ENCODE data around the gene PON2.
A peak's percentile ranks its signal among the peaks of the same experiment; 100 is the strongest.

PON2 gene

GRCh38 chr7:95434557-95435421 lies at the start of gene PON2:
Gene PON2 (minus strand): TSS chr7:95435028. CDS start chr7:95434951, 77 bp downstream.
- DNase-seq (peak; percentile 81), ATAC-seq (replicated peaks) (peak; percentile 99)
- Mint-ChIP-seq H3K9me3 (no peaks in the 10 kb centered on the region), H3K36me3 (peaks cover 0 to 2% of the 10 kb centered on the region in 2 donors), H3K27ac (peak within 1 kb of the TSS; percentile 72), H3K4me1 (peaks cover 15 to 26% of the 10 kb centered on the region in 2 donors), H3K27me3 (no peaks in the 10 kb centered on the region), H3K4me3 (peak within 1 kb of the TSS; percentile 82 to 84)

GRCh38 chr7:95482424-95482823 lies 47.6 kb upstream of the PON2 start:
- H3K36me3 Mint-ChIP-seq, result no peaks in the 10 kb centered on the region
- no peak overlapping the region for H3K4me3 Mint-ChIP-seq
- DNase-seq, result no peak
- ATAC-seq (replicated peaks), result no peak
- no peak overlapping the region for H3K27ac Mint-ChIP-seq
- no peaks in the 10 kb centered on the region for H3K9me3 Mint-ChIP-seq
- peaks cover 8 to 10% of the 10 kb centered on the region in 2 donors for H3K27me3 Mint-ChIP-seq
- peaks cover 6 to 8% of the 10 kb centered on the region in 2 donors for H3K4me1 Mint-ChIP-seq

GRCh38 chr7:95481271-95482165 lies 46.7 kb upstream of the PON2 start:
- Mint-ChIP-seq H3K27me3 (peaks cover 8 to 12% of the 10 kb centered on the region in 2 donors), H3K27ac (no peak overlapping the region), H3K36me3 (no peaks in the 10 kb centered on the region), H3K4me1 (peaks cover 6 to 8% of the 10 kb centered on the region in 2 donors), H3K9me3 (no peaks in the 10 kb centered on the region), H3K4me3 (no peak overlapping the region)
- no peak for DNase-seq
- no peak for ATAC-seq (replicated peaks)

- H3K9me3 Mint-ChIP-seq, result no peaks in the 10 kb centered on the region
- ATAC-seq (replicated peaks) (peak; percentile 63 to 66), DNase-seq (no peak)
- no peaks in the 10 kb centered on the region for H3K36me3 Mint-ChIP-seq
- no peak overlapping the region for H3K4me3 Mint-ChIP-seq
- H3K27ac Mint-ChIP-seq, result no peak overlapping the region
- H3K4me1 Mint-ChIP-seq, result peaks cover 6 to 8% of the 10 kb centered on the region in 2 donors
- H3K27me3 Mint-ChIP-seq, result peaks cover 8 to 9% of the 10 kb centered on the region in 2 donors
Measured at GRCh38 chr7:95479992-95480624, 45.3 kb upstream of the PON2 start.

- H3K27me3 Mint-ChIP-seq, result peaks cover 8% of the 10 kb centered on the region in 2 donors
- H3K4me1 Mint-ChIP-seq, result peaks cover 6 to 8% of the 10 kb centered on the region in 2 donors
- no peak overlapping the region for H3K4me3 Mint-ChIP-seq
- ATAC-seq (replicated peaks), result no peak
- no peak for DNase-seq
- no peaks in the 10 kb centered on the region for H3K9me3 Mint-ChIP-seq
- H3K27ac Mint-ChIP-seq, result no peak overlapping the region
- no peaks in the 10 kb centered on the region for H3K36me3 Mint-ChIP-seq
Measured at GRCh38 chr7:95478272-95479037, 43.6 kb upstream of the PON2 start.

GRCh38 chr7:95476904-95477594 lies 42.2 kb upstream of the PON2 start:
- H3K9me3 Mint-ChIP-seq, result no peaks in the 10 kb centered on the region
- no peaks in the 10 kb centered on the region for H3K36me3 Mint-ChIP-seq
- H3K4me1 Mint-ChIP-seq, result peaks cover 6 to 16% of the 10 kb centered on the region in 2 donors
- DNase-seq (peak; percentile 14), ATAC-seq (replicated peaks) (peak in 1 of 2 donors; percentile 45)
- no peak overlapping the region for H3K4me3 Mint-ChIP-seq
- H3K27ac Mint-ChIP-seq, result no peak overlapping the region
- peaks cover 8% of the 10 kb centered on the region in 2 donors for H3K27me3 Mint-ChIP-seq

- Mint-ChIP-seq H3K27me3 (peaks cover 8% of the 10 kb centered on the region in 2 donors), H3K4me3 (no peak overlapping the region), H3K36me3 (no peaks in the 10 kb centered on the region), H3K27ac (no peak overlapping the region), H3K4me1 (peaks cover 6 to 16% of the 10 kb centered on the region in 2 donors), H3K9me3 (no peaks in the 10 kb centered on the region)
- no peak for DNase-seq
- no peak for ATAC-seq (replicated peaks)
Measured at GRCh38 chr7:95476072-95476847, 41.4 kb upstream of the PON2 start.

GRCh38 chr7:95473276-95473985 lies 38.6 kb upstream of the PON2 start:
- Mint-ChIP-seq H3K9me3 (no peaks in the 10 kb centered on the region), H3K36me3 (no peaks in the 10 kb centered on the region), H3K4me1 (peaks cover 2 to 22% of the 10 kb centered on the region in 2 donors), H3K27ac (no peak overlapping the region), H3K27me3 (peaks cover 8% of the 10 kb centered on the region in 2 donors), H3K4me3 (no peak overlapping the region)
- ATAC-seq (replicated peaks), result no peak
- DNase-seq, result no peak

- H3K4me1 Mint-ChIP-seq, result peaks cover 2 to 22% of the 10 kb centered on the region in 2 donors
- H3K4me3 Mint-ChIP-seq, result no peak overlapping the region
- no peaks in the 10 kb centered on the region for H3K36me3 Mint-ChIP-seq
- peaks cover 1 to 5% of the 10 kb centered on the region in 2 donors for H3K27me3 Mint-ChIP-seq
- ATAC-seq (replicated peaks) (no peak), DNase-seq (no peak)
- no peak overlapping the region for H3K27ac Mint-ChIP-seq
- H3K9me3 Mint-ChIP-seq, result no peaks in the 10 kb centered on the region
Measured at GRCh38 chr7:95472581-95473161, 37.8 kb upstream of the PON2 start.

GRCh38 chr7:95471071-95471470 lies 36.2 kb upstream of the PON2 start:
- no peaks in the 10 kb centered on the region for H3K27me3 Mint-ChIP-seq
- H3K27ac Mint-ChIP-seq, result no peak overlapping the region
- H3K36me3 Mint-ChIP-seq, result no peaks in the 10 kb centered on the region
- H3K9me3 Mint-ChIP-seq, result no peaks in the 10 kb centered on the region
- peaks cover 2 to 22% of the 10 kb centered on the region in 2 donors for H3K4me1 Mint-ChIP-seq
- ATAC-seq (replicated peaks) (no peak), DNase-seq (no peak)
- H3K4me3 Mint-ChIP-seq, result no peak overlapping the region

- Mint-ChIP-seq H3K27ac (no peak overlapping the region), H3K4me3 (no peak overlapping the region), H3K4me1 (peaks cover 2 to 22% of the 10 kb centered on the region in 2 donors), H3K9me3 (no peaks in the 10 kb centered on the region), H3K27me3 (no peaks in the 10 kb centered on the region), H3K36me3 (no peaks in the 10 kb centered on the region)
- peak; percentile 92 to 96 for ATAC-seq (replicated peaks)
- DNase-seq, result peak; percentile 9
Measured at GRCh38 chr7:95470452-95470851, 35.6 kb upstream of the PON2 start.

GRCh38 chr7:95469848-95470247 lies 35.0 kb upstream of the PON2 start:
- no peaks in the 10 kb centered on the region for H3K36me3 Mint-ChIP-seq
- H3K9me3 Mint-ChIP-seq, result no peaks in the 10 kb centered on the region
- no peaks in the 10 kb centered on the region for H3K27me3 Mint-ChIP-seq
- DNase-seq, result no peak
- H3K4me1 Mint-ChIP-seq, result peaks cover 2 to 22% of the 10 kb centered on the region in 2 donors
- H3K27ac Mint-ChIP-seq, result peak overlapping the region; percentile 37
- H3K4me3 Mint-ChIP-seq, result no peak overlapping the region
- no peak for ATAC-seq (replicated peaks)
